GM21423 (cell line): ENCODE measurements around the gene CPED1.

Experiments used
- ATAC-seq: cut with Tn5 transposase; IDR thresholded peaks from one replicate; pipeline ENCODE4 v1.9.1; 2021; ENCODE audit warnings: mild to moderate bottlenecking, moderate library complexity; ENCODE audit not compliant: unreplicated experiment

Gene CPED1

DNA sequence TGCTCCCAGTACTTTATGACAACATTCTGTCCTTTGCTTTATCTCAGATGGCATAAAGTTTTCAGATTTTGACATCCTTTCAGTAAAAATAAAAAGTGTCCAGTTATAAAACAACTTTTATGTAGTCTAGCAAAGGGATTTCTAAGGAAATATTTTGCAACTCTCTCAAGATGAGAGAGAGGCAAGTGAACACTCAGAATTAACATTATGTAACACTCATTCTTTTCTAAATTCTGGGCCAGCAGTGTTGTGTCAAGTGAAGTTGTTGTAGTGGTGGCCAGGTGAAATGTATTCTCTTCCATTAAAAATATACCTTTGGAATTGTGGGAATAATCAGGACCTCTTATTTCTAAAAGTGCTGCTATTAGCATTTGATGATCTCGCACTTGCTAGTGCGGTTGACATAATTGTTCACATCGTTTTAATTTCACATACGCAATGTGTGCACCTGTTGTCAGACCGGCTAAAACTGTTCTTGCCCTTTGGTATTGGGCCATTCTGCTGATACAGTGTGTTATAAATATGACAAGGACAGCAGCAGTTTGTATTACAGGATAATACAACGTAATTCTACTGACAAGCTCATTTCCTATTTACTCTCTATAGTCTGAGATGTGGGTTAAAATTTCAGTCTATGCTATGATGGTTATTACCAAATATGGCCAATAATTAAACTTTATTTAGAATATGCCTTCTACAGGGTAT, 23.8 kb downstream of the CPED1 start:
- no peak for ATAC-seq

GRCh38 chr7:121012919-121013318, 24.4 kb downstream of the CPED1 start:
- no peak for ATAC-seq

DNA sequence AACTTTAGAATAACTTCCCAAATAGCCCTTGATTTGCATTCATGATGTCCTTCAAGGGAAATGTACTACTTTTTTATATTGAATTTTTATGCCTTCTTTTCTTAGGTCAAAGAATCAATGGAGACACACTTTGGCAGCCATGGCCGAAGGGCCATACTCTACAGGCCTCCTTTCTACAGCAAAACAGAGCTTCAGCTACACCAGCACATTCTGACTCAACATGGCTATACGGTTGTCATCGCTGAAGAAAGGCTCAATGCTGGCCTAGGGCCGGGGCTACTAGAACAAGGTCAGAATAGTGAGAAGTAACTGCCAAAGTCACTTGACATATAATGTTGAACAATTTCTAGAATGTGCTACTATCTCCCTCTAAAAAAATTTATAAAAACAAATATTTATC, 27.0 kb downstream of the CPED1 start:
- no peak for ATAC-seq

- ATAC-seq: no peak
These were observed 28.5 kb downstream of the CPED1 start for GRCh38 chr7:121016966-121017365.

- ATAC-seq: no peak
These were observed 29.1 kb downstream of the CPED1 start for GRCh38 chr7:121017586-121017985.

GRCh38 chr7:121019018-121019417, 30.5 kb downstream of the CPED1 start:
- no peak for ATAC-seq

DNA sequence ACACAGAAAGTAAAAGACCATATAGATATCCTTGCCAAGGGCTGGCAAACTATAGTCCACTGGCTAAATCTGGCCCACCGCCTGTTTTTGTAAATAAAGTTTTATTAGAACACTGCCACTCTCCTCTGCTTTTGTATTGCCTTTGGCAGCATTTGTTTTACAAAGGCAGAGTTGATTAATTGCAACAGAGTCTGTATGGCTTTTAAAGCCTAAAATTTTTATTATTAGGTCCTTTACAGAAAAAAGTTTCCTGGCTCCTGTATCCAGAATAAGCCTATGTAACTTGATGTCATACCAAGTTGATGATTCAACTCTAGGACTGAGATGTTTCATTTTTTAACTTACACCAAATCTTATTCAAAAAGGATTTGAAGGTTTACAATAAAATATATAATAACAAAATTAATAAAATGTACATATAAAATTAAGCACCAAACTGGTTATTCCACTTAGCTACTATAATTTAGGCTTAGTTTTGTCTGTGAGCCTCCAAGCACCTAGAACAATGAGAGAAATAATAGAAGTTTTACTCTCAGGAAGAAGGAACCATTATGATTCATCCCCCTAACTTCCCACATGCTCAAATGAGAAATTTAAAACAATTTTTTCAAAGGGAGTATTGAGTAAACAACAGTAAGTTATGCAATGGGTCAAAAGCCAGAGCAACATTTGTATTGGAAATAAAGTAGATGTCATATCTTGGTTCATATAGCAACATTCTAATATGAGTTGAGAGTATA, 31.9 kb downstream of the CPED1 start:
- no peak for ATAC-seq

GRCh38 chr7:121020989-121021969, 32.8 kb downstream of the CPED1 start:
- ATAC-seq: no peak

GRCh38 chr7:121023194-121023593, 34.7 kb downstream of the CPED1 start:
- ATAC-seq: no peak

DNA sequence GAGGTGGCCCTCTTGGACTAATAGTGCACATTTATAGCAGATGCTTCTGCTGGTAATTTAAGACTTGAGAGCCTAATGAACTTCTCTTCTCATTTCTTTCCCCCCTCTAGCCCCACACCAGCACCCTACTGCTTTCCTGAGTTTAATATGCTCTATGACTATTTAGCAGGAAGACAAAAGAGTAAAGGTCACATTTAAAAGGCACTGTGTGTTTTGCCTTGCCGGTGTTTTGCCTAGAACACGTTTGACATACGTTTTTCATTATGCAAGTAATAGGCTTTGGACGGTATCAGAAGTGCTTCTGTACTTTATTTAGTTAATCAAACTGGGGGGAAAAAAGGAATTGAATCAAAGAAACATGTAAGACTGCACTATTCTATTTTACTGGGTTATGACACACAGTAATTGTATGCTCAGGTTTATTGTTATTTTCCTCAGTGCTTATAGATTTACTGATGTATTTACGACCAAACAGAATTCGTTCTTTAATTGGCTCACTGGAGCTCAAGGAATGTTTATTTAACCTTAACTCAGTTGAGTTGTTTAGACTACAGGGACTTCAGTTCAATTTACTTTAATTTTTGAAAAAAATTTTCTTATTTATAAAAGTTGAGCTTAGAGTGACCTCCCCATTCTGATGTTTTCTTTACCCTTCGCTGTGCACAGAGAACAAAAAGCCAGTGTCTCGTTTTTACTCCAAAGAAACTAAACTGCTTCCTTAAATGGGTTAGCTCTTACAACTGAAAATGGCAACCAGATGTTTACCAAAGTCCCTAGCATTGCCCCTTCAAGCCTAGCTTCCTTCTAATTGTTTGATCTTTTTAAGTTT, 35.4 kb downstream of the CPED1 start:
- ATAC-seq: no peak

GRCh38 chr7:121024611-121025010, 36.1 kb downstream of the CPED1 start:
- ATAC-seq: no peak

DNA sequence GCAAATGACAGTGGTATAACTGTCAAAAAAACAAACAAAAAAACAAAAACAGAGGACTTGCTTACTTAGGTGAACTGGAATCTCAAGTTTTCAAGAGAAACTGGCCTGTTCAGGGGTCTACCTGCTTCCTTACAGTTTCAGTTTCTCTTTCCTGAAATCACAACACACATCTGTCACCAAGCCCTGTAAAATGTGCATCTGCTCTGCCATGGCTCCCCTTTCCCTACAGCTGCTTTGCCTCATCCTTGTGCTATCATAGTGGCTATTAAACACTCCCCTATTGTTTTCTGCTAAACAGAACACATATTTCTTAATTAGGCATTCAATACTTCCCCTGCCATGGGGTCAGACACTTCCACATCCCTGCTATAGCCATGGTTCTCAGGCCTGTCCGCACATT, 37.6 kb downstream of the CPED1 start:
- no peak for ATAC-seq

GRCh38 chr7:121026577-121027111, 38.1 kb downstream of the CPED1 start:
- ATAC-seq: no peak

DNA sequence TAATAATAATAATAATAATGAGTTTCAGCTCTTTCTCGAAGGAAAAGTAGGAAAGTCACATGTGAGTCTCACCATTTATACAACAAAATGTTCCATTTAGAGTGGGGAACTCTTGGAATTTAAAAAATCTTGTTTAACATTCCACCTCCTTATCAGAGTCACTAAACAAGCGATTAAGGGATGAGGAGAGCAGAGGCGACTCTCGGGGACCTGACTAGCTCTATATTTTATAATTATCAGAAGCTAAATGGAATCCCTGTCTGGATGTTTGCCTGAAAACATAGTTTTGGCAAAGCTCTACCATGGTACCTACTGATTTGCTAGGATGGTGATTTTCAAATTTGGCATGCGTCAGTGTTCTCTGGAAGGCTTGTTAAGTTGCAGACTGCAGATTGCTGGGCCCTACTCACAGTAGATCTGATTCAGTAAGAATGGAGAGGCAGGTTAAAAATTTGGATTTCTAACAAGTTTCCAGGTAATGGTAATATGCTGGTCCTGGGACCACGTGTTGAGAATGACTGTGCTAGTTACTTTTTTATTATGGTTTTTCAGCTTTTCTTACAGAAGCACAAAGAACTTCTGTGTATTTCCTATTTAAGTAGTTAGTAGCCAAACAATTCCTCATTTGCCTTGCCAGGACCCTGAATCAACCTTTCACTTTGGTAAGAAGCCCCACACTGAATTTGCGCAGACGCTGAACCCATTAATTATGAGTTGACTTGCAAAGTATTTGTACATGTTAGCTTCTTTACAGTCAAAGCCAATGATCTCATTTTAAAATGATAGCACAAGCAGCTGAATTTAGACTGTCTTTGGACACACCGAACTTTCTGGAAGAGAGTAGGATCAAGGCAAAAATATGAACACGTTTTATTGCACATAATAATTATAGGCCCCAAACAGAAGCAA, 39.5 kb downstream of the CPED1 start:
- no peak for ATAC-seq

DNA sequence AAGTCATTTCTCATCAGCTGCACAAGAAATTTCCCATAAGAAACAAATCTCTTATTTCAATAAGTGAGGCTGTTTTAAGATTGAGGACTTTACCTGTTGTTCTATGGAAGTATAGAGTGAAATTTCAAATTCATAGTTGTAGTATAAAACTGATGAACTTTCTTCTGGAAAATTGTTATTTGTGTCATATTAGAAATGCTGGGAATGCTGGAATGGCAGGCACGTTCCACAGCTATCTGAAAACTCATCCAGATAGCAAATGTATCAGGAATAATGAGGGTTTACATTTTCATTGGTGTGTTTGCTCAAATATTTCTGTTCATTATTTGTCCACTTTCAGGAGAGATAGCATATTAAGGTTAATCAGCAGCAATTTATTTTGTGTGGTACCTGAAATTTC, 40.8 kb downstream of the CPED1 start:
- ATAC-seq: no peak

GRCh38 chr7:121030308-121030707, 41.8 kb downstream of the CPED1 start:
- ATAC-seq: no peak

DNA sequence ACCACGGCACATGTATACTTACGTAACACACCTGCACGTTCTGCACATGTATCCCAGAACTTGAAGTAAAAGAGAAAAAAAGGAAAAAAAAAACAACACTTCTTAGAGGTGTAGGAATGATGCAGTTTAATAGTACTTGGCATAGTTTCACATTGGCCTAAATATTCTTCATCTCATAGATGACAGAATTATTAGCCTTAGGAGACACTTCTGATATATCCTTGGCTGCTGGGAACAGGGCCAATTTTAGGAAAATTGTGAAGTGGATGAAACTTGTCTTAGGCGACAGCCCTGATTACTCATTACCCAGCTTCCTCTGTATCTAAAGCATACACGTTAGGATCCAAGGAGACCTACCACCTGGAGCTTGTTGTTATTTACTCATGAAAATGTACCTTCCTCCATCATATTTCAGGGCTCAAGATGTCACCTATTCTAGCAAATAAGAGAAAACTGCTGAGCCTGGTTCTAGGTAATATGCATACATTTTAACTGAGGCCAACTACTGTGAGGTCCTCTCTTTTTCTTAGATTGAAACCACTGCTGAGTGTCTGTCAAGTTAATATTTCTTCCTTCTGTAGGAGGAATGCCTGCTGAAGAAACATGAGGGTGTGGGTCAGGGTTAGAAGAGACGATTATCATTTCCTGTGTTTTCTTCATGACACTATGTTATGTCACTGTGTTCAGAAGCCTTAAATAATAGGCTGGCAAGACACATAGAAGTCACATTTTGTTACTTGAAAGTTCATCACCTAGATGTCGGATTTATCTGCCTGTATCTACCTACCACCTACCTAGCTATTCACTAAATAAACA, 44.3 kb downstream of the CPED1 start:
- ATAC-seq: no peak

- ATAC-seq: no peak
These were observed 46.4 kb downstream of the CPED1 start for GRCh38 chr7:121034929-121035328.
